Stomach (tissue), 9 donors: Measurements from ENCODE around the gene COPS9. TPM values are rescaled to one million over a fixed set of nuclear protein-coding genes. Genes with fewer than 3 reads are reported as not detected.

ENCODE experiments used
- DNase-seq, 2 donors: peaks; one replicate each; pipeline versions ENCODE4 v3.0.0 to v3.0.0-alpha.2; 2013 to 2019
- H3K27ac ChIP-seq, 5 donors: fragments of 200-600 bp in 4 of 5; sonication (generic) in 4 of 5; one replicate each; pipeline ENCODE4 v1.5.1; 2013 to 2019; ENCODE audit warnings: mild to moderate bottlenecking in 1 of 5, moderate library complexity in 1 of 5
- H3K27me3 ChIP-seq, 3 donors: fragments of 200-600 bp; sonication (generic); one replicate each; pipeline ENCODE4 v1.5.1; 2017 to 2019; ENCODE audit warnings: mixed run types in 1 of 3
- H3K36me3 ChIP-seq, 4 donors: fragments of 200-600 bp; sonication (generic); 1 replicate in 3 of 4; 2 replicates in 1 of 4; pipeline ENCODE4 v1.5.1; 2016 to 2019
- H3K4me1 ChIP-seq, 4 donors: fragments of 200-600 bp; sonication (generic); one replicate each; pipeline ENCODE4 v1.5.1; 2016 to 2019
- H3K4me3 ChIP-seq, 4 donors: fragments of 200-600 bp; sonication (generic) in 3 of 4; one replicate each; pipeline ENCODE4 v1.5.1; 2016 to 2019; ENCODE audit warnings: mild to moderate bottlenecking in 1 of 4
- H3K9me3 ChIP-seq, 4 donors: fragments of 200-600 bp; sonication (generic); one replicate each; pipeline ENCODE4 v1.5.1; 2016 to 2019
- CTCF ChIP-seq, 7 experiments: fragments of 450-650 bp in 4 of 7; fragments of 200-600 bp in 3 of 7; sonication (generic) in 3 of 7; IDR thresholded peaks; one replicate each; pipeline ENCODE4 v1.5.1; 2016 to 2019; ENCODE audit warnings: antibody characterized with exemption in 7 of 7, control low read depth in 2 of 7, mild to moderate bottlenecking in 1 of 7
- EP300 ChIP-seq: sonication (generic); formaldehyde crosslinking; IDR thresholded peaks from one replicate; pipeline ENCODE4 v1.6.1; 2017; ENCODE audit warnings: antibody characterized with exemption
- POLR2A ChIP-seq, 4 donors: fragments of 450-650 bp; IDR thresholded peaks; one replicate each; pipeline ENCODE4 v1.6.1; 2016; ENCODE audit warnings: antibody characterized with exemption in 4 of 4, control low read depth in 2 of 4, mild to moderate bottlenecking in 1 of 4, moderate library complexity in 1 of 4
- POLR2AphosphoS5 ChIP-seq, 3 donors: sonication (generic); formaldehyde crosslinking; IDR thresholded peaks; one replicate each; pipeline ENCODE4 v1.6.1; 2016; ENCODE audit warnings: antibody characterized with exemption in 3 of 3
- WGBS, 5 donors: extraction: QIAGEN DNeasy Blood & Tissue Kit in 3 of 5; methylation state at CpG; one replicate each; pipeline versions ENCODE4 v1.1.5 to v1.1.7; 2013 to 2018; 5-methylcytosine and 5-hydroxymethylcytosine counted together
- intact Hi-C: fragments of 100-400 bp; cut with DNase I; formaldehyde crosslinking; loops from one replicate; pipeline ENCODE4 v1.15.1; 2023; ENCODE audit warnings: low total_unique reads
- polyA plus RNA-seq, 3 donors: library from polyadenylated mRNA; stranded (reverse); fragments of 200-250 nt; gene quantifications; one replicate each; pipeline ENCODE4 v1.2.3, GENCODE V29; 2013
- total RNA-seq, 5 donors: library from RNA; depleted of rRNA; stranded (reverse); fragments of >200 nt; gene quantifications; one replicate each; pipeline versions ENCODE4 v1.1.0 to v1.2.3, GENCODE V29; 2014 to 2016
- donor health status: healthy with polysubstance abuse.
- donor health status: Bipolar disorder and iron deficiency.
- donor health status: healthy.

COPS9 gene
- total and polyA plus RNA-seq, 8 donors, result 40.6 to 582 (median 136) TPM

GRCh38 chr2:240131296-240131695 is 4.8 kb downstream of the COPS9 start:
- DNase-seq, result no peak

GRCh38 chr2:240130393-240131195 is 5.5 kb downstream of the COPS9 start:
- Histone ChIP-seq H3K36me3 (peaks cover 57 to 84% (median 82%) of the 10 kb centered on the region in 4 donors), H3K27ac (no peak overlapping the region), H3K4me3 (no peak overlapping the region), H3K27me3 (no peaks in the 10 kb centered on the region), H3K4me1 (peaks cover 12 to 16% (median 14%) of the 10 kb centered on the region in 4 donors), H3K9me3 (no peaks in the 10 kb centered on the region)
- 90 to 94% (median 93%) methylated on average over 15 to 23 of the region's 23 CpGs for WGBS, 5 donors
- intact Hi-C loops, result no loop called here
- DNase-seq, result no peak
- no peak for TF ChIP-seq CTCF (IDR thresholded peaks at IDR 0.05)
- TF ChIP-seq EP300, result no peak
- TF ChIP-seq POLR2A (IDR thresholded peaks at IDR 0.05), result no peak
- TF ChIP-seq POLR2AphosphoS5 (IDR thresholded peaks at IDR 0.05), result no peak

More at GRCh38 chr2:240131296-240131695, 4.8 kb downstream of the COPS9 start:
- TF ChIP-seq EP300 (no peak), CTCF (IDR thresholded peaks at IDR 0.05) (no peak), POLR2AphosphoS5 (IDR thresholded peaks at IDR 0.05) (no peak), POLR2A (IDR thresholded peaks at IDR 0.05) (no peak)
- WGBS, 5 donors, result 92 to 97% (median 97%) methylated on average over 16 of the region's 16 CpGs
- Histone ChIP-seq H3K27me3 (no peaks in the 10 kb centered on the region), H3K27ac (no peak overlapping the region), H3K4me3 (no peak overlapping the region), H3K4me1 (peaks cover 12 to 16% (median 16%) of the 10 kb centered on the region in 4 donors), H3K36me3 (peaks cover 57 to 78% (median 75%) of the 10 kb centered on the region in 4 donors), H3K9me3 (no peaks in the 10 kb centered on the region)
- intact Hi-C loops, result no loop called here

- Histone ChIP-seq H3K9me3 (no peaks in the 10 kb centered on the region), H3K27ac (no peak overlapping the region), H3K4me3 (no peak overlapping the region), H3K36me3 (peaks cover 57 to 84% (median 83%) of the 10 kb centered on the region in 4 donors), H3K4me1 (peaks cover 4 to 8% (median 7%) of the 10 kb centered on the region in 4 donors), H3K27me3 (no peaks in the 10 kb centered on the region)
- intact Hi-C loops, result no loop called here
- DNase-seq, result no peak
- 93 to 96% (median 95%) methylated on average over 22 of the region's 22 CpGs for WGBS, 5 donors
- no peak for TF ChIP-seq POLR2A (IDR thresholded peaks at IDR 0.05)
- no peak for TF ChIP-seq POLR2AphosphoS5 (IDR thresholded peaks at IDR 0.05)
- no peak for TF ChIP-seq EP300
- no peak for TF ChIP-seq CTCF (IDR thresholded peaks at IDR 0.05)
Observed at GRCh38 chr2:240129731-240130392, 6.2 kb downstream of the COPS9 start.

- H3K4me3 ChIP-seq, result no peak overlapping the region
- peaks cover 57 to 84% (median 83%) of the 10 kb centered on the region in 4 donors for H3K36me3 ChIP-seq
- no peaks in the 10 kb centered on the region for H3K9me3 ChIP-seq
- no peaks in the 10 kb centered on the region for H3K27me3 ChIP-seq
- 90 to 95% (median 93%) methylated on average over 7 of the region's 7 CpGs for WGBS, 5 donors
- no peak overlapping the region for H3K27ac ChIP-seq
- intact Hi-C loops, result no loop called here
- no peak for DNase-seq
- no peak for TF ChIP-seq EP300
- no peak for TF ChIP-seq POLR2AphosphoS5 (IDR thresholded peaks at IDR 0.05)
- TF ChIP-seq CTCF (IDR thresholded peaks at IDR 0.05), result no peak
- TF ChIP-seq POLR2A (IDR thresholded peaks at IDR 0.05), result no peak
- H3K4me1 ChIP-seq, result peaks cover 0 to 3% (median 1%) of the 10 kb centered on the region in 4 donors
Observed at GRCh38 chr2:240129311-240129710, 6.8 kb downstream of the COPS9 start.
